HepG2 (cell line): ENCODE data around the gene TESK1. TPM values are rescaled to one million over a fixed set of nuclear protein-coding genes. Genes with fewer than 3 reads are reported as not detected.

Experiments used
- CCDC6 ChIP-seq: sonication (generic); formaldehyde crosslinking; IDR thresholded peaks from 2 replicates; pipeline ENCODE4 v1.8.1; 2022; ENCODE audit warnings: mild to moderate bottlenecking, missing genetic modification reagents, moderate library complexity
- CEBPZ ChIP-seq: IDR thresholded peaks from 2 replicates; pipeline ENCODE4 v1.6.1; 2012; ENCODE audit warnings: low read length, improper control_type of control experiment
- DMAP1 ChIP-seq: IDR thresholded peaks from 2 replicates; pipeline ENCODE4 v1.6.1; 2016
- GATAD2A ChIP-seq: IDR thresholded peaks from 2 replicates; pipeline ENCODE4 v1.6.1; 2016
- GFI1 ChIP-seq: sonication (generic); formaldehyde crosslinking; IDR thresholded peaks from 2 replicates; pipeline ENCODE4 v1.5.0; 2020; ENCODE audit warnings: missing genetic modification reagents, mild to moderate bottlenecking, borderline replicate concordance
- HCFC1 ChIP-seq: fragments of 150-350 bp; IDR thresholded peaks from 2 replicates; pipeline ENCODE4 v1.6.1; 2014; ENCODE audit warnings: low read depth, low read length
- HDAC1 ChIP-seq: sonication (generic); formaldehyde crosslinking; IDR thresholded peaks from 2 replicates; pipeline ENCODE4 v1.5.1; 2020; ENCODE audit warnings: mild to moderate bottlenecking, missing genetic modification reagents
- IRX3 ChIP-seq: sonication (generic); formaldehyde crosslinking; IDR thresholded peaks from 2 replicates; pipeline ENCODE4 v1.8.1; 2023; ENCODE audit warnings: mild to moderate bottlenecking, low read depth, missing genetic modification reagents, borderline replicate concordance
- KAT7 ChIP-seq: IDR thresholded peaks from 2 replicates; pipeline ENCODE4 v1.6.1; 2018; ENCODE audit warnings: borderline replicate concordance, missing compliant biosample characterization
- NPAS2 ChIP-seq: sonication (generic); formaldehyde crosslinking; IDR thresholded peaks from 2 replicates; pipeline ENCODE4 v1.8.0; 2022; ENCODE audit warnings: mild to moderate bottlenecking, missing genetic modification reagents, borderline replicate concordance
- RAD21 ChIP-seq: fragments of 450-650 bp; formaldehyde crosslinking; IDR thresholded peaks from 2 replicates; pipeline ENCODE4 v1.5.0; 2020; ENCODE audit warnings: mild to moderate bottlenecking
- SRSF1 ChIP-seq: fragments of 200-400 bp; formaldehyde crosslinking; optimal IDR thresholded peaks from 2 replicates; pipeline ENCODE3; 2017; ENCODE audit warnings: mild to moderate bottlenecking, low read depth, low read length, moderate library complexity
- ZBTB34 ChIP-seq: sonication (generic); formaldehyde crosslinking; IDR thresholded peaks from 2 replicates; pipeline ENCODE4 v1.8.0; 2022; ENCODE audit warnings: mild to moderate bottlenecking, missing genetic modification reagents
- ZFP90 ChIP-seq: sonication (generic); formaldehyde crosslinking; IDR thresholded peaks from 2 replicates; pipeline ENCODE4 v1.8.0; 2022; ENCODE audit warnings: missing genetic modification reagents, mild to moderate bottlenecking, inconsistent platforms, borderline replicate concordance
- ZNF136 ChIP-seq: sonication (generic); formaldehyde crosslinking; IDR thresholded peaks from 2 replicates; pipeline ENCODE4 v1.8.1; 2022; ENCODE audit warnings: low read depth, mild to moderate bottlenecking, moderate library complexity, missing genetic modification reagents
- ZNF431 ChIP-seq: sonication (generic); formaldehyde crosslinking; IDR thresholded peaks from 2 replicates; pipeline ENCODE4 v1.9.0; 2022; ENCODE audit warnings: missing genetic modification reagents, low read depth, mild to moderate bottlenecking, borderline replicate concordance
- ZNF564 ChIP-seq: sonication (generic); formaldehyde crosslinking; IDR thresholded peaks from 2 replicates; pipeline ENCODE4 v1.8.1; 2023; ENCODE audit warnings: mild to moderate bottlenecking, missing genetic modification reagents
- ZNF713 ChIP-seq: sonication (generic); formaldehyde crosslinking; IDR thresholded peaks from 2 replicates; pipeline ENCODE4 v1.4.0; 2020; ENCODE audit warnings: mild to moderate bottlenecking, missing genetic modification reagents
- ZNF777 ChIP-seq: sonication (generic); formaldehyde crosslinking; IDR thresholded peaks from 2 replicates; pipeline ENCODE4 v1.4.0; 2020; ENCODE audit warnings: missing genetic modification reagents
- ZNF878 ChIP-seq: sonication (generic); formaldehyde crosslinking; IDR thresholded peaks from 2 replicates; pipeline ENCODE4 v1.8.1; 2023; ENCODE audit warnings: mild to moderate bottlenecking, missing genetic modification reagents, moderate library complexity
- ZNF879 ChIP-seq: sonication (generic); formaldehyde crosslinking; IDR thresholded peaks from 2 replicates; pipeline ENCODE4 v1.8.1; 2023; ENCODE audit warnings: missing genetic modification reagents
- polyA plus RNA-seq, 8 experiments: library from polyadenylated mRNA; depleted of rRNA in 3 of 8; stranded (reverse) in 7 of 8; unstranded in 1 of 8; fragments of >200 nt; fragmentation: Illumina TruSeq in 4 of 8; extraction: Trizol in 4 of 8; gene quantifications; 2 replicates each; pipeline versions ENCODE4 v1.2.1 to v1.2.3, GENCODE V29; 2011 to 2016; ENCODE audit warnings: low read depth in 4 of 8, missing spikeins in 1 of 8, mixed read lengths in 1 of 8; ENCODE audit not compliant: insufficient read depth in 1 of 8
- total RNA-seq, 5 experiments: library from RNA; depleted of rRNA; stranded (reverse); fragments of >200 nt; fragmentation: Illumina TruSeq; extraction: Trizol; gene quantifications; 2 replicates each; pipeline ENCODE4 v1.2.3, GENCODE V29; 2016; ENCODE audit warnings: low read depth in 1 of 5
- TF ChIP-seq, protein P1 (sequence below): sonication (generic); formaldehyde crosslinking; IDR thresholded peaks from 2 replicates; pipeline ENCODE4 v1.5.1; 2020; ENCODE audit warnings: mild to moderate bottlenecking, missing genetic modification reagents, moderate library complexity
- TF ChIP-seq, protein P2 (sequence below): sonication (generic); formaldehyde crosslinking; IDR thresholded peaks from 2 replicates; pipeline ENCODE4 v1.8.1; 2023; ENCODE audit warnings: mild to moderate bottlenecking, missing genetic modification reagents

Gene TESK1
- total and polyA plus RNA-seq, 2 of the 13 experiments (the other 11 are each of a cell fraction or from before 2014, with no cell fraction given), result 7.3 to 13.6 TPM

DNA sequence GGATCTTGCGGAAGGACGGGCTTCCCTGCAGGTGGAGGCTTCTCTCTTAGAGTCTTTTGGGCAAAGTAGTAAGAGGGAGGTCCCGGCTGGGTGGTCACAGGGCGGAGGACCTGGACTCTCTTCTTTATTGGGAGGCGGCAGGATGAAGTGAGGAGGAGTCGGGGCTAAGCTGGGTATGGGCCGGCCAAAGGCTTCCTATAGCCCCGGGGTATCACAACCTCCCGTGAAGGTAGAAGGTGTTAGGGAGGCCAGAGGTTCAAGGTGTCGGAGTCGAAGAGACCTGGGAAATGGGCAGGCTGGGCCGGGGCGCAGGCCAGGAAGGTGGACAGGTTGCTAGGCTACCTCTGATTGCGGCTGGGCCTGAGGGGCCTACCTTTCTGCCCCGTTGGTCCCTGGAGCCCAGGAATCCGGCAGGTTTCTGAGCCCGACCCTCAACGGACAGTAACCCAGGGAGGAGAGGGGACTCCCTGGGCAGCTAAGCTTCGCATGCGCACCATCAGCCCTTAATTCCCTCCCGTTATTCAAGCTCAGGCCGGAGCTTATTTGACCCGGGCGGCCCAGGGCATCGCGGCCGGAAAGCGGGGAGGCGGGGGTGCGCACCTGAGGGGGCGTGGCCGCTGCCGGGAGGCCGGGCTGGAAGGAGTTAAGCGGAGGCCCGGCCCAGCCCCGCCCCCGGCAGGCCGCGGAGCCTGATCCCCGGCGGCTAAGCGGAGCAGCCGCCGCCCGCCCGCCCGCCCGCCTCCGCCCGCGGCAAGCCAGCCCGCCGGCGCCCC is at the start of gene TESK1 (continued):
- TF ChIP-seq, protein P1, sequence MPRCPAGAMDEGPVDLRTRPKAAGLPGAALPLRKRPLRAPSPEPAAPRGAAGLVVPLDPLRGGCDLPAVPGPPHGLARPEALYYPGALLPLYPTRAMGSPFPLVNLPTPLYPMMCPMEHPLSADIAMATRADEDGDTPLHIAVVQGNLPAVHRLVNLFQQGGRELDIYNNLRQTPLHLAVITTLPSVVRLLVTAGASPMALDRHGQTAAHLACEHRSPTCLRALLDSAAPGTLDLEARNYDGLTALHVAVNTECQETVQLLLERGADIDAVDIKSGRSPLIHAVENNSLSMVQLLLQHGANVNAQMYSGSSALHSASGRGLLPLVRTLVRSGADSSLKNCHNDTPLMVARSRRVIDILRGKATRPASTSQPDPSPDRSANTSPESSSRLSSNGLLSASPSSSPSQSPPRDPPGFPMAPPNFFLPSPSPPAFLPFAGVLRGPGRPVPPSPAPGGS, result no peak
- TF ChIP-seq, protein P2, sequence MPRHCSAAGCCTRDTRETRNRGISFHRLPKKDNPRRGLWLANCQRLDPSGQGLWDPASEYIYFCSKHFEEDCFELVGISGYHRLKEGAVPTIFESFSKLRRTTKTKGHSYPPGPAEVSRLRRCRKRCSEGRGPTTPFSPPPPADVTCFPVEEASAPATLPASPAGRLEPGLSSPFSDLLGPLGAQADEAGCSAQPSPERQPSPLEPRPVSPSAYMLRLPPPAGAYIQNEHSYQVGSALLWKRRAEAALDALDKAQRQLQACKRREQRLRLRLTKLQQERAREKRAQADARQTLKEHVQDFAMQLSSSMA (CRISPR knock-in tag), result no peak
- 0 out of 2 replicates have a peak, but pooled peaks have one; percentile 11 for TF ChIP-seq GATAD2A (CRISPR knock-in tag)
- TF ChIP-seq ZNF878 (CRISPR knock-in tag), result no peak
- TF ChIP-seq ZNF431 (CRISPR knock-in tag), result no peak
- TF ChIP-seq ZNF713 (CRISPR knock-in tag), result no peak
- TF ChIP-seq DMAP1 (CRISPR knock-in tag), result no peak
- no peak for TF ChIP-seq GFI1 (CRISPR knock-in tag)
- no peak for TF ChIP-seq CEBPZ
- no peak for TF ChIP-seq NPAS2 (CRISPR knock-in tag)
- TF ChIP-seq IRX3 (CRISPR knock-in tag), result no peak
- TF ChIP-seq ZBTB34 (CRISPR knock-in tag), result no peak
- no peak for TF ChIP-seq ZNF564
- peak; percentile 70; the same call in 1 of the 2 replicates for TF ChIP-seq ZFP90
- peak; percentile 47; the same call in 1 of the 2 replicates for TF ChIP-seq ZNF777
- TF ChIP-seq KAT7 (CRISPR knock-in tag), result no peak
- TF ChIP-seq ZNF136 (CRISPR knock-in tag), result no peak
- TF ChIP-seq CCDC6 (CRISPR knock-in tag), result no peak
- no peak for TF ChIP-seq HDAC1 (CRISPR knock-in tag)
- no peak for TF ChIP-seq RAD21 (CRISPR knock-in tag)
- peak; percentile 4; the same call in 1 of the 2 replicates for TF ChIP-seq HCFC1
- TF ChIP-seq SRSF1, result no peak
- TF ChIP-seq ZNF879 (CRISPR knock-in tag), result no peak
